Measurements from ENCODE around the gene SLC9A8.

DNA sequence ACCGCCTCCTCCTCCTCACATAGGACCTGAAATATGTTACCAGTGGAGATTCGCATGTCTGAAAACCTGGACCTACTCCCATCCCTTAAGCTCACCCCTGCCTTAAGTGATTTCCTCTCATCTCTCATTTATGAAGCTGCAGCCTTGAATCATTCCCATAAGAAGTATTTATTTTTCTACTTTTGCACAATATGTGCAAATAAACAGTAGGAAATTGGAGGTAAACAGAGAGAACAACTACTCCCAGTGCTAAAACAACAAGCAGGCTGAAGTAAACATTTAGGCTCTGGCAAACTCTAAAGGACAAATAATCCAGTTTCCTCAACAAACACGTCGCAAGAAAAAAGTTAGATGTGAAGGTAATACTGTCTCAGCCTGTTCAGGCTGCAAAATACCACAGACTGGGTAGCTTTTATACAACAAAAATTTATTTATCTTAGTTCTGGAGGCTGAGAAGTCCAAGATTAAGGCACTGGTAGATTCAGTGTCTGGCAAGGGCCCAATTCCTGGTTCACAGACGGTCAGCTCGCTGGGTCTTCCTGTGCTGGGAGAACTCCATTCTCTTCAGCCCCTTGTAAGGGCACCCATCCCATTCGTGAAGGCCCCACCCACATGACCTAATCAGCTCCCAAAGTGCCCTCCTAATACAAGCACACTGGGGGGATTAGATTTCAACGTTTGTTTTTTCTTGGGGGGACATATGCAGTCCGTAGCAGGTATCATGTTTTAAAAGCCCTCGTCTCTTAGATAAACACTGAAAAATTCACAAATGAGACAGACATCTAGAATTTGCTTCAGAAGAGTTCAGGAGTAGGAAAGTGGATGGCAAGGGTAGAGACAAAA is 87.1 kb downstream of the SLC9A8 start:
- no peak for TF ChIP-seq YY1 (IDR thresholded peaks at IDR 0.05; ENCODE audit: extremely low read depth, insufficient replicate concordance, low read depth, low read length)
- no peak for TF ChIP-seq POLR2AphosphoS5 (IDR thresholded peaks at IDR 0.05; ENCODE audit: low read depth, low read length)
- TF ChIP-seq, protein P1, sequence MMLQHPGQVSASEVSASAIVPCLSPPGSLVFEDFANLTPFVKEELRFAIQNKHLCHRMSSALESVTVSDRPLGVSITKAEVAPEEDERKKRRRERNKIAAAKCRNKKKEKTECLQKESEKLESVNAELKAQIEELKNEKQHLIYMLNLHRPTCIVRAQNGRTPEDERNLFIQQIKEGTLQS (IDR thresholded peaks at IDR 0.05) = no peak
- TF ChIP-seq, protein P2, sequence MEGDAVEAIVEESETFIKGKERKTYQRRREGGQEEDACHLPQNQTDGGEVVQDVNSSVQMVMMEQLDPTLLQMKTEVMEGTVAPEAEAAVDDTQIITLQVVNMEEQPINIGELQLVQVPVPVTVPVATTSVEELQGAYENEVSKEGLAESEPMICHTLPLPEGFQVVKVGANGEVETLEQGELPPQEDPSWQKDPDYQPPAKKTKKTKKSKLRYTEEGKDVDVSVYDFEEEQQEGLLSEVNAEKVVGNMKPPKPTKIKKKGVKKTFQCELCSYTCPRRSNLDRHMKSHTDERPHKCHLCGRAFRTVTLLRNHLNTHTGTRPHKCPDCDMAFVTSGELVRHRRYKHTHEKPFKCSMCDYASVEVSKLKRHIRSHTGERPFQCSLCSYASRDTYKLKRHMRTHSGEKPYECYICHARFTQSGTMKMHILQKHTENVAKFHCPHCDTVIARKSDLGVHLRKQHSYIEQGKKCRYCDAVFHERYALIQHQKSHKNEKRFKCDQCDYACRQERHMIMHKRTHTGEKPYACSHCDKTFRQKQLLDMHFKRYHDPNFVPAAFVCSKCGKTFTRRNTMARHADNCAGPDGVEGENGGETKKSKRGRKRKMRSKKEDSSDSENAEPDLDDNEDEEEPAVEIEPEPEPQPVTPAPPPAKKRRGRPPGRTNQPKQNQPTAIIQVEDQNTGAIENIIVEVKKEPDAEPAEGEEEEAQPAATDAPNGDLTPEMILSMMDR (IDR thresholded peaks at IDR 0.05 in 2 of 3, conservative IDR thresholded peaks at IDR 0.05 in 1 of 3; ENCODE audit: borderline replicate concordance in 1 of 3, insufficient read depth in 1 of 3, low read depth in 2 of 3, low read length in 2 of 3) = no peak
- TF ChIP-seq, protein P3, sequence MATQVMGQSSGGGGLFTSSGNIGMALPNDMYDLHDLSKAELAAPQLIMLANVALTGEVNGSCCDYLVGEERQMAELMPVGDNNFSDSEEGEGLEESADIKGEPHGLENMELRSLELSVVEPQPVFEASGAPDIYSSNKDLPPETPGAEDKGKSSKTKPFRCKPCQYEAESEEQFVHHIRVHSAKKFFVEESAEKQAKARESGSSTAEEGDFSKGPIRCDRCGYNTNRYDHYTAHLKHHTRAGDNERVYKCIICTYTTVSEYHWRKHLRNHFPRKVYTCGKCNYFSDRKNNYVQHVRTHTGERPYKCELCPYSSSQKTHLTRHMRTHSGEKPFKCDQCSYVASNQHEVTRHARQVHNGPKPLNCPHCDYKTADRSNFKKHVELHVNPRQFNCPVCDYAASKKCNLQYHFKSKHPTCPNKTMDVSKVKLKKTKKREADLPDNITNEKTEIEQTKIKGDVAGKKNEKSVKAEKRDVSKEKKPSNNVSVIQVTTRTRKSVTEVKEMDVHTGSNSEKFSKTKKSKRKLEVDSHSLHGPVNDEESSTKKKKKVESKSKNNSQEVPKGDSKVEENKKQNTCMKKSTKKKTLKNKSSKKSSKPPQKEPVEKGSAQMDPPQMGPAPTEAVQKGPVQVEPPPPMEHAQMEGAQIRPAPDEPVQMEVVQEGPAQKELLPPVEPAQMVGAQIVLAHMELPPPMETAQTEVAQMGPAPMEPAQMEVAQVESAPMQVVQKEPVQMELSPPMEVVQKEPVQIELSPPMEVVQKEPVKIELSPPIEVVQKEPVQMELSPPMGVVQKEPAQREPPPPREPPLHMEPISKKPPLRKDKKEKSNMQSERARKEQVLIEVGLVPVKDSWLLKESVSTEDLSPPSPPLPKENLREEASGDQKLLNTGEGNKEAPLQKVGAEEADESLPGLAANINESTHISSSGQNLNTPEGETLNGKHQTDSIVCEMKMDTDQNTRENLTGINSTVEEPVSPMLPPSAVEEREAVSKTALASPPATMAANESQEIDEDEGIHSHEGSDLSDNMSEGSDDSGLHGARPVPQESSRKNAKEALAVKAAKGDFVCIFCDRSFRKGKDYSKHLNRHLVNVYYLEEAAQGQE (IDR thresholded peaks at IDR 0.05; ENCODE audit: low read depth) = no peak
- no peak for TF ChIP-seq ZNF274 (IDR thresholded peaks at IDR 0.05; ENCODE audit: low read depth, low read length)
- TF ChIP-seq ELF1 (IDR thresholded peaks at IDR 0.05; ENCODE audit: borderline replicate concordance, low read depth) = no peak
- TF ChIP-seq POLR2A (IDR thresholded peaks at IDR 0.05; ENCODE audit: borderline replicate concordance, extremely low read depth, insufficient read depth, insufficient read length) = no peak
- TF ChIP-seq, protein P4, sequence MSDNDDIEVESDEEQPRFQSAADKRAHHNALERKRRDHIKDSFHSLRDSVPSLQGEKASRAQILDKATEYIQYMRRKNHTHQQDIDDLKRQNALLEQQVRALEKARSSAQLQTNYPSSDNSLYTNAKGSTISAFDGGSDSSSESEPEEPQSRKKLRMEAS (IDR thresholded peaks at IDR 0.05) = no peak
- no peak for TF ChIP-seq EZH2phosphoT487 (IDR thresholded peaks at IDR 0.05; ENCODE audit: borderline replicate concordance)
- TF ChIP-seq RAD21 (IDR thresholded peaks at IDR 0.05; ENCODE audit: low read depth) = no peak
- TF ChIP-seq EZH2 (IDR thresholded peaks at IDR 0.05) = no peak
- no peak for TF ChIP-seq EGR1 (IDR thresholded peaks at IDR 0.05; ENCODE audit: low read depth)
